Retina (tissue), 1 donor: Measurements from ENCODE around the gene SDK2.

Experiments used
- DNase-seq: peaks from one replicate; pipeline ENCODE4 v3.0.0-alpha.2; 2016

SDK2 gene

DNA sequence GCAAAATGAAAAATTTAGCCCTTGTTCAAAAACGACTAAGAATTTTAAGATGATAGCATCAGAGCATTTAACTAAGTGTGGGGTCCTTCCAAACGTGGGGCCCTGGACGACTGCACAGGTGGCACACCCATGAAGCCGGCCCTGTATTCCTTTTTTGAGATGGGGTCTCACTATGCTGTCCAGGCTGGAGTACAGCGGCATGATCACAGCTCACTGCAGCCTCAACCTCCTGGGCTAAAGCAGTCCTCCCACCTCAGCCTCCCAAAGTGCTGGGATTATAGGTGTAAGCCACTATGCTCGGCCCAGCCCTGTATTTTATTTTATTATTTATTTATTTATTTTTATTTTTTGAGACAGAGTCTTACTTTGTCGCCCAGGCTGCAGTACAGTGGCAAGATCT lies 241.8 kb downstream of the SDK2 start:
- no peak for DNase-seq

DNA sequence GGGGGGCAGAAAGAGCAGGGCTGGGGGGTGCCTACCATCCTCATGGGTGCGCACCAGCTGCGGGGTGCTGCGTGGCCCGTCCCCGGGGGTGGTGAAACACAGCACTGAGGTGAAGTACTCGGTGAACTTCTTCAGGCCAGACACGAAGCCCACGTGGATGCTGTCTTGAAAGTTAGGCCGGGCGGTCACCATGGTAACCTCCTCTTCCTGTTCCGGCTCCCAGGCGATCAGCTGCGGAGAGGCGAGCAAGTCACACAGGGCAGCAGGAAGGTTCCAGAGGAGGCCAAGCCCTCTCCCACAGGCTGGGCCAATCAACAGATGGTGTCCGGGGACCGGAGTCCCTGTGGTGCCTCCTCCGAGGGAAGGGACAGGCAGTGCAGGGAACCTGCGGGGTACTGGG lies 242.3 kb downstream of the SDK2 start:
- DNase-seq = peak; percentile 49

DNA sequence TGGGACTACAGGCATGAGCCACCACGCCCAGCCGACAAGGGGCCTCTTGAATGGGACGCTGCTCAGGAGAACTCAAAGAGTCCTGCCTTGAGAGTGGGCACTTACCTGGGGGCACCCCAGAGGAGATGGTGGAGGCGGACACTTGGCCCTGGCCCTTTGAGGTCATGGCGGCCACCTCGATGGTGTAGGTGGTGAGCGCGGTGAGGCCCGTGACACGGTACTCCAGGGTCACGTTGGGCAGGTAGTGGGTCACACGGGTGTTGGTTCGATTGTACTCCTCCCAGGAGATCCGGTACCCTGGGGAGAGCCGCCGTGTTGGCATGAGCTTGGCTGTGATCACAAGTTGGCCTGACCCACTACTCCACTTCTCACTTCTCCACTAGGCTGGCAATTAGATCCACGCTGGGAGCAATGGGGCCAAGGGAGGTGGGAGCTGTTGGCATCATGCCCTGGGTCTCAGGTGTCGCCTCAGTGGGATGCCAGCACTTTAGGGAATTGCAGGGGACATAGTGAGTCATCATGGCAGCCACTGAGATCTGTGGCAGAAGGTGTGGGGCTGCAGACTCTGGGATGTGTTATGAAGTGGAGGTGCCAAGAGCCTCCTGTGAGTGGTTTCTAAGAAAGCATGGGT lies 243.2 kb downstream of the SDK2 start:
- DNase-seq = no peak

DNA sequence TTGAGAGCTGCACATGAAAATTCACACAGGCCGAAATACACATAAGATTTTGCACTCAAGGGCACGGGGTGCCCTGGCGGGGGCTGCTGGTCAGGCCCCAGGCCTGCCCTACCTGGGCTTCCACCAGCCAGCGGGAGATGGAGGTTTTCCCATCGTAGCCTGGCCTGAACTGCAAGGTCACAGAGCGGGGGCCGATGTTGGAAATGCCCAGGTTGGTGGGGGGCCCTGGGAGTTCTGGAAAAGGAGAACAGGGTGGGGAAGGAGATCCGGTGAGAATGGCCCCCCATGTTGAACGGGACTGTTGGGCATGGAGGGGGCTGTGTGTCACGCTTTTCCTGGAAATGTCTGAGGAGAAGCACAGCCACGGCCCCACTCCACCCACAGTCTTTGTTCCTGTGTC lies 245.2 kb downstream of the SDK2 start:
- DNase-seq = no peak

DNA sequence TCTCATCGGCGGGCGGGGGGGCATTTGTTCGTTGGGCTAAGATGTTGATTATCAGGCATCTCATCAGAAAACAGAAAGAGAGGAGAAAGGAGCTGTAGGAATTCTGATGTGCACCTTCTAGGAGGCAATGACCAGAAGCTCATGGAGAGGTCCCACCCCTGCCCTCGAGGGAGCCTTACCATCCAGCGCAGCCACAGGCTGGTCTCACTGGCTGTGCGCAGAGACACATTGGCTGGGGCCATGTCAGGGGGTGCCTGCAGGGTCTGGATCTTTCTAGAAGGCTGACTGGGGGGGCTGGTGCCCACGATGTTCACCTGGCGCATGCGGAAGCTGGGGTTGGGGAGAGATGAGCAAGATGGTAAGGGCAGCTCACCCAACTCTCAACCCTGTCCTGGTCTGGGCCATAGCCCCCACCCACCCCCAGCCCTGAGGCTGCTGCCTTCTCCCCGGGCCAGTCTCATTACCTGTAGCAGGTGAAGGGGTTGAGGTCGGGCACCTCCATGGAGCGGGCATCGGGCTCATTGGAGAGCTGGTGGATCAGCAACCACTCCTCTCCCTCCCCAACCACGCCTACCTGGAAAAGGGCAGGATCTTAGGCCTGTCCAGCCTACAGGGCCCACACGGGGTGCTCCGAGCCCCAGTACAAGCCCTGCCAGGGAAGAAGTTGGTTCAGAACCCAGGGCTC lies 246.2 kb downstream of the SDK2 start:
- DNase-seq = no peak

DNA sequence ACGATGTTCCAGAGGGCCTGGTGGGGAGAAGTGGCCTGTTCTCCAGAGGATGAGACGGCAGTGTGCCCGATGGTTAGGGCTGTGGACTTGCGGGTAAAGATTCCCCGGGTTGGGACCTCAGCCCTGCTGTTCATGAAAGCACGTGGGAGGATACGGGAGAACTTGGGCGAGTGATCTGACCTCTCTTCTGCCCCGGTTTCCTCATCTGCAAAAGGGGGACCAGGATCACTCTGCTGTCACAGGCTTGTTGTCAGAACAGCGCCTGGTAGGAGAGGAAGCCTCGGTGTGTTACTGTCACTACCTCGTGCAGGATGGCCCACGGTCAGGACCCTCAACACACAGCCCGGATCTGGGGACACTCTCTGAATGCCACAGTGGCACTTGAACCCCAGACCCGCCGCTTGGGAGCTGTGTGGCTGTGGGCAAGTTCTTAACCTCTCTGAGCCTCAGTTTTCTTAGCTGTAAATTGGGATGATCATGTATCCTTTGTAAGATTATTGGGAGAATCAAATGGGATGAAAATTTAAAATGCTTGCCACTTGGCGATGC lies 246.9 kb downstream of the SDK2 start:
- DNase-seq = no peak

DNA sequence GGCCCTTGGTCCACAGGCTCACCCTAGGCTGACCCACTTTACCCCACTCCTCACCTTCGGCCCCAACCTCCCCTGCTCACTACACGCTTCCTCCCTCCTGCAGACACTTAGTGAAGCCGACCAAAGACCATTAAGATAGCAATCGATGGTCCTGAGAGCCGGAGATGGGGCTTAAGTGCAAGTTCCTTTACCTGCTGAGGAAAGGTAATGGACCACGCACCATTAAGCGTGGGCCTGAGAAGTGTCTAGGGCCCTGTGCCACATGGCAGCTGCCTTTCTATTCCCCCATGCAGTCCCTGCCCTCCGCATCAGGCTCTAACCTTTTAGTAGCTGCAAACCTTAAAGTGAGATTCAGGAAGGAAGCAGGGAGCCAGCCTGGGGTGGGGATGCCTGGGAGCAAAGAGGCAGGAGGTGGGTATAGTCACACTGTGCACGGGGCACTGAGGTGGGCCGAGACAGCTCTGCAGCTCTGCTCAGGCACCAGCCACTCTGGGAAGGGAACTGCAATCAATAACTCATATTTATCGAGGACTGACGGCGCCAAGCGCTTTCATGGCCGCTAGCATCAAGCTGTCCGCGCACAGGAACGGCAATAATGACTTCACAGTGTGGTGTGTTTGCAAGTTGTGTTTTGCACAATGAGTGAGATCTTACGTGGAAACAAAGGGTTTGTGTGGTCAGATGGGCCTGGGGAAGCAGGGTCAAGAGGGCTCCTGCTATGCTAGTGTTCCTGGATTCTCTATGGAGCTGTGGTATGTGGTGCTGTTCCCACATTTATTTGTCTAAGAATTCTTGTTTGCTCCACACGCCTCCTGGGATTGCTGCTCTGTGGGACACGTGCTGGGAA lies 247.6 kb downstream of the SDK2 start:
- DNase-seq = peak; percentile 50

DNA sequence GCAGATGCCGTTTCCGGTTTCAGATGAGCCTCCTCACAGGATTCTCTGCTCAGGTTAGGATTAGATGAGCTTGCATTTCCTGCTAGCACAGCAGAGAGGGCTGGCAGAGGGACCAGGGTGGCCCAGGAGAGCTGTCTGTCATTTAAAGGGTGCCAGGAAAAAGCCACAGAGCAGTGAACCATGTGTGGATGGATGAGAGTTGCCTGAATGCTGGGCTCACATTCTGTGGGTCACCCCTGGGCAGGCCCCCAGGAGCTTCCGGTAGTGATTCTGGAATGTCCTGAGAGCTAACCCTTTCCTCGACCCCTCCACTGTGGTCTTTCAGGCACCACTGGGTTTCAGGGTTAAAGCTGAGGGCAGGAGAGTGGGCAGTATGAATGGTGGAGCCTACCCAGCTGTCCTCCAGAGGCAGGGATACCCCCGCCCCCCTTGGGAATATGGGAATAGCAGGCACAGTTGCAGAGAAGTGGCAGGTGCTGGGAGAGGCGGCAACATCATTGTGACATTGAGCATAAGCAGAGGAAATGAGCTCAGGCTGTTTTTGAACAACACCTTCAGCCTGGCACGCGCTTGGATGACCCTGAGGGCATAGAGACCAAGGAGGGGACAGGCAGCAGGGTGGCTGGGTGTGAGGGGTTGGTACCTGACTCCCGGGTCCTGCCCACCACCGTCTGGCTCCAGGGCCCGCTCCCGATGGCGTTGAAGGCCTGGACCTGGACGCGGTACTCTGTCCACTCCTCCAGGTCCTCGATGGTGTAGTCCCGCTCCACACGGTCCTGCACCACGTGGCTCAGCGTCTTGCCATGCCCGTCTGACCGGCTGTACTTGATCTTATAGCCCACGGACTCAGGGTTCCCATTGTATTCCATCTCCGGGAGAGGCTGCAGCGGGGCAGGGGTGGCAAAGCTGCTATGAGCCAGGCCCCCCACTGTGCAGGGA lies 249.5 kb downstream of the SDK2 start:
- peak; percentile 35 for DNase-seq

DNA sequence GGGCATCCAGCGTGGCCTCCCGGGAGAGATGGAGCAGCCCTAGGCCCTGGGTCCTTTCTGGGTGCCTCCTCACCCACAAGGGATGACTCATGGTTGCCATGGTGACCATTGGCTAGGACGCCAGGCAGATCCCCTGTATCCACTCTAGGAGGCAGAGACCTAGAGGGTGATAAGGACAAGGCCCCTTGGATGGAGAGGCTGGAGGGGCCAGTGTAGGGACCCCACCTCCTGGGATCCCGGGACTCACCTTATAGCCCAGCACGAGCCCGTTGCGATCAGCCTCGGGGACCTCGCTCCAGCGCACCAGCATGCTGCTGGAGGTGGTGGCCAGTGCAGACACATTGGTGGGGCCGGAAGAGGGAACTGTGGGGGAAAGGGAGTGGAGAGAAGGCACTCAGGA lies 250.3 kb downstream of the SDK2 start:
- DNase-seq = peak; percentile 34

DNA sequence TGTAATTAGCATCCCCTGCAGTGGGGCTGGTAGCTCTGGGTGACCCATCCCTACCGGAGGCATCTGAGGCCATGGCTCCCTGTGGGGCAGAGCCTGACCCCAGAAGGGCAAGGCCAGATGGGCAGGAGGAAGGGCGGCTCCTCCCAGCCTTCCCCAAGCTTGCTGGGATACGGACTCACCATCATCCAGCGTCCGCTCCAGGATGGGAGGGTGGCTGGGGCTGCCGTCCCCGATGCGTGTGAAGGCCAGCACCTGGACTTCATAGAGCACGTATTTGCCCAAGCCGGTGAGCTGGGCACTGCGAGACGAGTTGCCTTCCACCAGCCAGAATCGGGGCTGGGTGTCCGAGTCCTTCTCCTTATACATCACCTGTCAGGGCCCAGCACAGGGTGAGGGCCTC lies 250.9 kb downstream of the SDK2 start:
- no peak for DNase-seq

DNA sequence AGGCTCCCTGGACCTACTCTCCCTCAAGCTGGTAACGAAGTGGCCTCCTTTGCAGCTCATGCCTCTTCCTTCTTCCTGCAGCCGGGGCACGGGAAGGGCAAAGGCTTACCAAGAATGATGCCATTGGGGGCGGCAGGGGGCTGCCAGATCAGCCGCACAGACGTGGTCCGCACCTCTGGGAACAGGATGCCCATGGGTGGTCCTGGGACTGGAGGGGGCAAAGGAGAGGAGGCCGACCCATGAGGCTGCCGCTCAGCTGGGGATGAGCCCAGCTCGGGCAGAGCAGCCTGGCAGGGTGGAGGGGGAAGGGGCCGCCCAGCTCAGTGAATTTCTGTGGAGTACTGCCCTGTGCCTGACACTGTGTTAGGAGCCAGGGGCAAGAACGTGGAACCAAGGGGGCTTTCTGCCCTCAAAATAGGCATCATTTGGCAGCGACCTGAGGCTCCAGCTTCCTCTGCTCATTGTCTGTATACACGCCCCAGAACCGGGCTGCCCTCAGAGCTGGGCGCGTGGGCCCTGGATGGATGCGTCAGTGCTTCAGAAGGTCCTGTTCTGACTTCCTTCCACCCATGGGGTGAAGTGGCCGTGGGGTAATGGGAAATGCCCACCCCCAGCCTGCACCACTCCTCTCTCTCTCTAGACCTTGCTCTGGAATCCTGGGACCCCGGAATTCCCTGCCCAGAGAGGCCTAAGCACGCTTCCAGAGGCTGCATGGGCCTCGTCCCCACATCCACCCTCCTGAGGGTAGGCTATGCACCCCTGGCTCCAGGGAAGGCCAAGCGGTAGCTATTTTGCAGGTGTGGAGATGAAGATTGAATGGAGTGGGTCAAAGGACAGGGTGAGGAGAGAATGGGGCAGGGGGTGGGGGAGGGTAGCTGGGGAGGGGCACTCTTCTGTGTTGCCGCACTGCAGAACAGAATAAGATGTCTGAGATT lies 252.6 kb downstream of the SDK2 start:
- no peak for DNase-seq

DNA sequence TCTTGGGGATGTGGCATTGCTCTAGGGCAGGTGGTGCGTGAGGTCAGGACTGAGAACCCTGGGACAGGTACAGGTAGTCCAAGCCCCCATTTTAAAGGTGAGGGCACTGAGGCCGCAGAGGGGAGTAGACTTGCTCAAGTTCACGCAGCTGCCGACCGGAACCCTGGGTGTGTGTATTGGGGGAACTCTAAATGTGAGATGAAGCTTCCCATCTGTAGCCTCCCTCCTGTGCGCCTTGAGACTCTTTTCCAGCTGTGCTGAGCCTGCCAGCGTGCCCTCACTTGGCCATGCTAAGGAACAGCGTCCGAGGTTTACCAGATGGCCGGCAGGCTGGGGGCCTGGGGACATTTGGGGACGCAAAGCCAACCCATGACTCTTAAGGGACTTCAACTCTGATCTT lies 253.4 kb downstream of the SDK2 start:
- DNase-seq = no peak

DNA sequence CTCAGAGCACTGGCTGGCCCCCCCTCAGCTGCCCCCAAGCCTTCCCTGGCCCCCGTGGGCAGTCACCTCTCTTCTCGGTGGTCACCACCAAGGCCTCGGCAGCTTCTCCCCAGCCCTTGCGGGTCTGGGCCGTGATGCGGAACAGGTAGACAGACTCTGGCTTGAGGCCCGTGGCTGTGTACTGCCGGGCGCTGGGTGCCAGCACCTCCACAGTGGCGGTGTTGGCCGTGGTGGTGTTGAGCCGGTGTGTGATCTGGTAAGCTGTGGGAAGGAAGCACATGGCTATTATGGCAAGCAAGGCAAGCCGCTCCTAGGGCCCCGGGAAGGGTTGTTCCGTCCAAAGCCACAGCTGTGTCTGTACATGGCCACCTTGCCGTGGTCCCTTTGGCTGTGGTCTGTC lies 254.0 kb downstream of the SDK2 start:
- no peak for DNase-seq

DNA sequence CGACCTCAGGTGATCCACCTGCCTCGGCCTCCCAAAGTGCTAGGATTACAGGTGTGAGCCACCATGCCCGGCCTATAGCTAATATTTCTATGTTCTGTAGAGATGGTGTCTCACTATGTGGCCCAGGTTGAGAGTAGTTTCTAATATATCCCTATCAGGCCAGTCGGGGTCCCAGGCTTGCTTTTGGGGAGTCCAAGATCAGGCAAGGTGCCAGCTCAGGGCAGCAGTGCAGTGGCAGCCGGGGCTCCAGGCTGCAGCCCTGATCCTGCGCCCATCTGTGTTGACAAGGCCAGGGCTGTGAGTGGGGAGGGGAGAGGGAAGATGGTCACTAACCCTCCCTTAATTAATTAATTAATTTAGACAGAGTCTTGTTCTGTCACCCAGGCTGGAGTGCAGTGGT lies 254.8 kb downstream of the SDK2 start:
- DNase-seq = no peak

DNA sequence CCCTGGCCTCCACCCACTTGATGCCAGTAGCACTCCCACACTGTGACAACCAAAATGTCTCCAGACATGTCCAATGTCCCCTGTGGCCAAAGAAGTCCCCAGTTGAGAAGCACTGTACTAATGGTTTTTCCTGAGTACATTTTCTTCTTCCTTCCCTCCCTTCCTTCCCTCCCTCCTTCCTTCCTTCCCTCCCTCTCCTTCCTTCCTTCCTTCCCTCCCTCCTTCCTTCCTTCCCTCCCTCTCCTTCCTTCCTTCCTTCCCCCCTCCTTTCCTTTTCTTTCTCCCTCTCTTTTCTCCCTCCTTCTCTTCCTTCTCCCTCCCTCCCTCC lies 255.7 kb downstream of the SDK2 start:
- no peak for DNase-seq

DNA sequence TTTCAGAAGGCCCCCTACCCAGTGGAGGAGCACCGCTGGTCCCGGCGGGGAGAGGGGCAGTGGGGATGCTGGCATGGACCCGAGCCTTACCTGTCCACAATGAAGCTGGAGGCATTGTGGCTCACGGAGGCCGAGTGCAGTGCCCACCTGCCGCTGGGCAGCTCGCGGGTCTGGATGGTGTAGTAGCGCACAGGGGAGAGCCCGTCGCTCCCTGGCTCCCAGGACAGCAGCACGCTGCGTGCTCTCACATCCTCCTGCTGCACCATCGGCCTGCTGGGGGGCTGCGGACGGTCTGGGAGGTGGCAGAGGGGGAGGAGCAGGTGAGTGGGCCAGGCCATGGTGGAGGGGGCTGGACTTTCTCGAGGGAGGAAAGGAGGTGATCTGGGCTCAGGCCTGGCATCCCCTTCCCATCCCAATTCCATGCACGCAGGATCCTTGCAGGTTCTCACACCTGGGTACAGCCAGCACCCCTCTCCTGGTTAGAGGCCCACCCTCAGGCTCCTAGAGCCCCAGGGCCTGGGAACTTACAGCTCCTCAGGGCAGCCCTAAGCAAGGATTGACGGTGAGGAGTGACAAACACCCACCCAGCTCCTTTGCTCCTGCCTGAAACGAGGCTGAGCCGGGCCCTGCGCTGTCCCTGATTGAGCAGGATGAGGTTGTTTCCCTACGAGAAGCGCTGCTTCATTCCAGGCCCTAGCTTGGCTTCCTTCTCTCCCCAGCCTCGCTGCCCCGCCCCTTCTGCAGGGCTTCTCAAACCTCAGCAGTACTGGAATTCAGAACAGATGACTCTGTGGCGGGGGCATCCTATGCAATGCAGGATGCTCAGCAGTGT lies 256.3 kb downstream of the SDK2 start:
- no peak for DNase-seq

DNA sequence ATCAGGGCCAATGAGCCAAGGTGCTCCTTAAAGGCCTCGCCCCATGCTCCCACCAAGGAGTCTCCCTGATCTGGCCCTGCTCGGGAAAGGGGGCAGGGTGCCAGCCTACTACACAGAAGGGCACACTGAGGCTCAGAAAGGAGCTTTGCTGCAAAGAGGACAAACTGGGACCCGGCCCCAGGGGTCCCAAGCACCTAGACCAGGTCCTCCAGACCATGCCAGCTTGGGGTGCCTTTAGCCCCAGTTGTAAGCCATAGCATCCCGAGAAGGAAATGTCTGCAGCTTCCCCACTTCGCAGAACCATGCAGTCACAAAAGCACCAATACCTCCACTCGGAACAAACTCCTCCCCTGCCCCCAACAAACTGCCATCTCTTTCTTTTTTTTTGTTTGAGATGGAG lies 257.7 kb downstream of the SDK2 start:
- no peak for DNase-seq

DNA sequence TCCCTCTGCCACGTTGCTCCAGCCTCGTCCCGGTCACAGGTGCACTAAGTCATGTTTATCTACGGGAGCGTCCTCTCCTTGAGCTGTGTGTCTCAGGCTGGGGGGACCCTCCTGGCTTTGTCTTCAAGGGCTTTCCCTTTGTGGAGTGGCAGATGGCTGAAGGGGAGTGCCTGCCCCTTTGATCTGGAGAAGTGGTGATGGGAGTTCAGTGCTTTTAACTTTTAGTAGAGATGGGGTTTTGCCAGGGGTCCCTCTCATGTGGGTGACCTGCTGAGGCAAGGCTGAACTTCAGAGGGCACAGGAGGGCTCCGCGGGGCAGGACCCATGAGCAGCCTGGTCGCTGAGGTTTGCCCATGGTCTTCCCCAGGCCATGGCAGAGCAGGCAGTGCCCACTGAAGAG lies 259.3 kb downstream of the SDK2 start:
- no peak for DNase-seq

DNA sequence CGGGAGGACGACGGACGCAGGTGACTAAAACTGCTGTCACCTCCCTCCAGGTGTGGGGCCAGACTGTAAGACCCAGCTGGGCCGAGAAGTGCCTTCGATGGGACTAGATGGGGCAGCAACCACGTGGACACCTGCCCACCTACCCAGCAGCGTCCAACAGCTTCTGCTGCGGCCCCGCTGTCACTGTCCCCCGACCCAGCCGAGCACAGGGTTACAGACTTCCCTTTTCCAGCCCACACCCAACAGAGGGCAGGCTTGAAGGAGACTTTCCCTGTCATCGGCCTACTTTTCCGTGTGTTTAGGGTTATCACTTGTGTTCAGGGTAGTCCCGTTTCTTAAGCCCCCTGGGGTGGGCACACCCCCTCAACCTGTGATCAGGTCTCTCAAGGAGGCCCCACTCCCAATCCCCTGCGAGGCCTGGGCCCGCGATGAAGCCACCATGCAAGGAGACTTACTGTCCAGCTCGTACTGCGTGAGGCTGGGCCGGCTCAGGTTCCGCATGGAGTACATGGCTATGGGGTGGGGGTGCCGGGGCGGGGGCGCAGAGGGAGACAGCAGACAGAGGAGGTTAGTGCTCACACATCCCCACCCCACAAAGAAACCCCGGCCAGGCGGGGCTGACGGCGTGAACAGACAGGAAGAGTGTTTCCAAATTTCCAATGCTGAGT lies 263.7 kb downstream of the SDK2 start:
- DNase-seq = no peak

DNA sequence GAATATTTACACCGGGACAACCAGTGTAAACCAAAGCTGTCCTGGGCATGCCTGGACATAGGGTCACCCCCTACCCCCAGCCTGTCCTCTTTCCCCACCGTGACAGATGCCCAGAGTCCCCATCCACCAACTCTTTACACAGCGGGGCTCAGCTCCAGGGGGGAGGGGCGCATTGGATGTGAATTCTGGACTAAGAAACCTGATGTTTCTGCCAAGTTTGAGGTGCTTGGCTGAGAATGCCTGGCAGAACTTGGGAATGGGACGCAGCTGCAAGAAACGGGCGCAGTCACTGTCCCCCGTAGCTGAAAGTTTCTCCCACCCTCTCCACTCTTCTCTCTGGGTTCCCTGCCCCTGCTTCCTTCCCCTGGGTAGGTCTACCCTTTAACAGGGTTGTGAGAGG lies 264.4 kb downstream of the SDK2 start:
- DNase-seq = no peak
